Hepatocyte (in vitro differentiated cells): Measurements from ENCODE around the gene KIF6. TPM values are rescaled to one million over a fixed set of nuclear protein-coding genes. Genes with fewer than 3 reads are reported as not detected.

Experiments used
- DNase-seq: peaks from one replicate; pipeline ENCODE4 v3.0.0-alpha.2; 2016; ENCODE audit warnings: low spot score
- H2AFZ ChIP-seq: fragments of 200-600 bp; sonication (generic); 2 replicates; pipeline ENCODE4 v1.6.0; 2016; ENCODE audit warnings: antibody characterized with exemption, mild to moderate bottlenecking
- H3K27ac ChIP-seq: fragments of 200-600 bp; sonication (generic); 2 replicates; pipeline ENCODE4 v1.5.1; 2016; ENCODE audit warnings: mild to moderate bottlenecking
- H3K27me3 ChIP-seq: fragments of 200-600 bp; sonication (generic); 2 replicates; pipeline ENCODE4 v1.6.1; 2016
- H3K36me3 ChIP-seq: fragments of 200-600 bp; sonication (generic); replicated peaks from 2 replicates; pipeline ENCODE4 v1.5.1; 2016; ENCODE audit warnings: low read depth; ENCODE audit not compliant: insufficient read depth
- H3K4me1 ChIP-seq: fragments of 200-600 bp; sonication (generic); 2 replicates; pipeline ENCODE4 v1.5.1; 2016; ENCODE audit warnings: mild to moderate bottlenecking, moderate library complexity; ENCODE audit not compliant: insufficient read depth
- H3K4me2 ChIP-seq: fragments of 200-600 bp; sonication (generic); 2 replicates; pipeline ENCODE4 v1.6.0; 2016
- H3K4me3 ChIP-seq: fragments of 200-600 bp; sonication (generic); 2 replicates; pipeline ENCODE4 v1.5.1; 2016; ENCODE audit warnings: mild to moderate bottlenecking
- H3K79me2 ChIP-seq: fragments of 200-600 bp; sonication (generic); 2 replicates; pipeline ENCODE4 v1.6.0; 2017; ENCODE audit warnings: mild to moderate bottlenecking
- H3K9me2 ChIP-seq: fragments of 200-600 bp; sonication (generic); replicated peaks from 2 replicates; pipeline ENCODE4 v1.6.0; 2017; ENCODE audit warnings: mild to moderate bottlenecking; ENCODE audit not compliant: insufficient read depth
- H3K9me3 ChIP-seq: fragments of 200-600 bp; sonication (generic); 2 replicates; pipeline ENCODE4 v1.5.1; 2016; ENCODE audit warnings: low read depth, mild to moderate bottlenecking
- H4K20me1 ChIP-seq: fragments of 200-600 bp; sonication (generic); 2 replicates; pipeline ENCODE4 v1.6.0; 2016; ENCODE audit warnings: mild to moderate bottlenecking; ENCODE audit not compliant: insufficient read depth, poor library complexity, severe bottlenecking
- CTCF ChIP-seq: fragments of 200-600 bp; sonication (generic); IDR thresholded peaks from 2 replicates; pipeline ENCODE4 v1.5.1; 2016; ENCODE audit warnings: antibody characterized with exemption, mild to moderate bottlenecking; ENCODE audit not compliant: poor library complexity
- EZH2 ChIP-seq: fragments of 200-600 bp; sonication (generic); IDR thresholded peaks from 2 replicates; pipeline ENCODE4 v1.6.1; 2016; ENCODE audit warnings: antibody characterized with exemption, mild to moderate bottlenecking, borderline replicate concordance
- EZH2phosphoT487 ChIP-seq: fragments of 200-600 bp; sonication (generic); IDR thresholded peaks from one replicate; pipeline ENCODE4 v1.6.1; 2018; ENCODE audit warnings: antibody characterized with exemption, mild to moderate bottlenecking, low read depth, moderate library complexity; ENCODE audit not compliant: unreplicated experiment, severe bottlenecking
- WGBS: methylation state at CpG from one replicate; pipeline ENCODE4 v1.1.6; 2016; ENCODE audit warnings: low lambda C conversion rate; ENCODE audit errors: missing lambda C conversion rate; 5-methylcytosine and 5-hydroxymethylcytosine counted together
- polyA plus RNA-seq: library from polyadenylated mRNA; unstranded; fragments of >200 nt; fragmentation: Nextera tagmentation; extraction: Ambion mirVana; gene quantifications from 2 replicates; pipeline ENCODE4 v1.2.1, GENCODE V29; 2016
- total RNA-seq: library from RNA; depleted of rRNA; stranded (reverse); fragments of >200 nt; gene quantifications from 2 replicates; pipeline ENCODE4 v1.2.3, GENCODE V29; 2014

KIF6 gene
- total and polyA plus RNA-seq, 2 experiments from 2014 or later: 0.87 to 2.3 TPM

- Histone ChIP-seq H3K9me2 (no peaks in the 10 kb centered on the region), H3K4me1 (no peaks in the 10 kb centered on the region), H3K4me3 (no peak overlapping the region), H3K9me3 (no peaks in the 10 kb centered on the region), H2AFZ (no peak overlapping the region), H3K27ac (no peak overlapping the region), H3K79me2 (no peaks in the 10 kb centered on the region), H3K36me3 (no peaks in the 10 kb centered on the region), H3K27me3 (no peaks in the 10 kb centered on the region), H4K20me1 (no peaks in the 10 kb centered on the region), H3K4me2 (no peak overlapping the region)
- TF ChIP-seq EZH2phosphoT487 (no peak), CTCF (no peak), EZH2 (no peak)
- 88% methylated on average over 3 of the region's 3 CpGs for WGBS
- no peak for DNase-seq
Observed at GRCh38 chr6:39563566-39564311, 161.5 kb downstream of the KIF6 start.

GRCh38 chr6:39561536-39562266 lies 163.5 kb downstream of the KIF6 start:
- no peak for DNase-seq
- Histone ChIP-seq H3K36me3 (no peaks in the 10 kb centered on the region), H3K9me2 (no peaks in the 10 kb centered on the region), H4K20me1 (no peaks in the 10 kb centered on the region), H3K27ac (no peak overlapping the region), H3K9me3 (no peaks in the 10 kb centered on the region), H3K79me2 (no peaks in the 10 kb centered on the region), H2AFZ (no peak overlapping the region), H3K4me1 (no peaks in the 10 kb centered on the region), H3K27me3 (no peaks in the 10 kb centered on the region), H3K4me3 (no peak overlapping the region), H3K4me2 (no peak overlapping the region)
- 79% methylated on average over 5 of the region's 5 CpGs for WGBS
- TF ChIP-seq EZH2: no peak
- TF ChIP-seq EZH2phosphoT487: no peak
- TF ChIP-seq CTCF: no peak

- no peaks in the 10 kb centered on the region for H3K9me2 ChIP-seq
- H3K4me1 ChIP-seq: no peaks in the 10 kb centered on the region
- no peaks in the 10 kb centered on the region for H3K79me2 ChIP-seq
- H4K20me1 ChIP-seq: no peaks in the 10 kb centered on the region
- H3K9me3 ChIP-seq: no peaks in the 10 kb centered on the region
- no peak overlapping the region for H3K27ac ChIP-seq
- TF ChIP-seq CTCF (no peak), EZH2phosphoT487 (no peak)
- H2AFZ ChIP-seq: no peak overlapping the region
- no peaks in the 10 kb centered on the region for H3K27me3 ChIP-seq
- no peak overlapping the region for H3K4me3 ChIP-seq
- no peak overlapping the region for H3K4me2 ChIP-seq
- no peak for DNase-seq
- H3K36me3 ChIP-seq: no peaks in the 10 kb centered on the region
Observed at GRCh38 chr6:39560915-39561314, 164.3 kb downstream of the KIF6 start.
